Measurements from ENCODE around the gene SSTR3.

Gene SSTR3

GRCh38 chr22:37214731-37215030, 2.4 kb upstream of the SSTR3 start:
- H3K4me1 ChIP-seq, result no peaks in the 10 kb centered on the region
- no peak overlapping the region for H3K27ac ChIP-seq
- no peaks in the 10 kb centered on the region for H3K27me3 ChIP-seq (ENCODE audit: control insufficient read depth, insufficient read depth, low read length)
- TF ChIP-seq CTCF (IDR thresholded peaks at IDR 0.05), result no peak
- H3K9ac ChIP-seq, result no peak overlapping the region
- H3K36me3 ChIP-seq (ENCODE audit: control insufficient read depth, insufficient read depth, low read length), result no peaks in the 10 kb centered on the region
- H2AFZ ChIP-seq, result no peak overlapping the region
- H3K4me2 ChIP-seq (ENCODE audit: low read length), result no peak overlapping the region
- H3K4me3 ChIP-seq (ENCODE audit: low read depth, low read length), result no peak overlapping the region
- H3K79me2 ChIP-seq, result no peaks in the 10 kb centered on the region
- no peaks in the 10 kb centered on the region for H3K9me3 ChIP-seq (ENCODE audit: control insufficient read depth, low read length)

DNA sequence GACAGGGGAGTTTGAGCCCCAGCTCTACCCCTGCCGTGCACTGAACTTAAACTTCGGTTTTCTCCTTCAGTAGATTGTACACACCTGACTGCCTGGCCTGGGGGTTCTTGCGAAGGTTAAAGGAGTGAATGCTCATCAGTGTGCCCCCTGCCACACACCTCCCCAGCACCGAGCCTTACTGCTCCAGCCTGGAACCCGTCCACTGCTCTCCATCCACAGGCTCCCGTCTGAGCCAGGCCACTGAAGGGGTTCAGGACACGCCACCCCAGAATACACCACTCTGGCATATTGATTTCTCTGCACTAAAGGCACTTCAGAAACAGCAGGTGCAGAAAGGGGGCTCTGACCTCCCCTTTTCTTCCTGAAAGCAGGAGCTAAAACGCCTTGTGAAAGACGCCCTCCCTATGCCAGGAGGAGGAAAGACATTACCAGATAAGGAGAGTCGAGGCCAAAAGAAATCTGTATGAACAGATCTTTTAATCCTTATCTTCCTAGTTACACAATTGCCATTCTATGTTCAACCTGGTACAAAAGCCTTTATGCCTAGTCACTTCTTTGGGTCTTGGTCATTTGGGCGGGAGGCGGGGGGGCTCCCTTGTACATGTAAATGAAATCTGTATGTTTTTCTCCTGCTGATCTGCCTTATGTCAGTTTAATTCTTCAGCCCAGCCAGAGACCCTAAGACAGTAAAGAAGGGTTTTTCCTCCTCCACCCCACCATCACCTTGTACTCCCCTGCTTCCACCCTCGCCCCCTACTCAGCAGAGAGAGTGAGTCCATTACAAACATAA, 1.9 kb upstream of the SSTR3 start:
- Histone ChIP-seq H3K4me3 (ENCODE audit: low read depth, low read length) (no peak overlapping the region), H3K36me3 (ENCODE audit: control insufficient read depth, insufficient read depth, low read length) (no peaks in the 10 kb centered on the region), H2AFZ (no peak overlapping the region), H3K79me2 (no peaks in the 10 kb centered on the region), H3K4me2 (ENCODE audit: low read length) (no peak overlapping the region), H3K9ac (no peak overlapping the region), H3K27me3 (ENCODE audit: control insufficient read depth, insufficient read depth, low read length) (no peaks in the 10 kb centered on the region), H3K4me1 (no peaks in the 10 kb centered on the region), H3K27ac (no peak overlapping the region), H3K9me3 (ENCODE audit: control insufficient read depth, low read length) (no peaks in the 10 kb centered on the region)
- no peak for TF ChIP-seq CTCF (IDR thresholded peaks at IDR 0.05)

DNA sequence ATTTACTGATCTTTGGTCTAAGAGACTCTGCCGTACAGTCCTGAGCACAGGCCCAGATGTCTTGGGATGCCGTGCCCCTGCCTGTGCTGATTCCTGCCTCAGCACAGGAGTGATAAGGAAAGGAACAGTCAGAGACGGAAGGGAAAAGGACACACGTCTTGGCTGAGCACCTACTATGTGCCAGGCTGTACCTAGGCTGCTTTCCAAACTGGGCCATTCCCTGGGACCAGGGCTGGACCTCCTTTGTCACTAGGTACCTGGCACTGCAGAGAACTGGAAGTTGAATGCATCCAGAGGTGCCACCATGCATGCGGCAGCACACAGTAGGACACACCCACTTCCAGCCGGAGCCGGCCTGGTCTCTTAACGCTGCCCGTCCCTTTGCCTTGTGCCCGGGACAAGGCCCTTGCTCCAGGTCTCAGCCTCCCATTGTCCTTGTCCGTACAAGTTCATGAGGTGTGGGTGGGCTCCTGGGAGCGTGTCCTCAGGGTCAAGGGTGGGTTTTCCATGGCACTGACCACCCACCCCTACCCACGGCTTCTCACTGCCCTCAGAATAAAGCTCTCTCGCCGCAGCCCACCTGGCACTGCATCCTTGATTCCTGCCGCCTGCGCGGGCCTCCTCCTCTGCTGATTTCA, 1.1 kb upstream of the SSTR3 start:
- Histone ChIP-seq H3K4me1 (no peaks in the 10 kb centered on the region), H3K27me3 (ENCODE audit: control insufficient read depth, insufficient read depth, low read length) (no peaks in the 10 kb centered on the region), H3K9ac (no peak overlapping the region), H2AFZ (no peak overlapping the region), H3K27ac (no peak overlapping the region), H3K79me2 (no peaks in the 10 kb centered on the region), H3K4me2 (ENCODE audit: low read length) (no peak overlapping the region), H3K36me3 (ENCODE audit: control insufficient read depth, insufficient read depth, low read length) (no peaks in the 10 kb centered on the region), H3K4me3 (ENCODE audit: low read depth, low read length) (no peak overlapping the region), H3K9me3 (ENCODE audit: control insufficient read depth, low read length) (no peaks in the 10 kb centered on the region)
- no peak for TF ChIP-seq CTCF (IDR thresholded peaks at IDR 0.05)

GRCh38 chr22:37211866-37212173, 457 bp downstream of the SSTR3 start:
- Histone ChIP-seq H3K4me1 (no peaks in the 10 kb centered on the region), H3K27me3 (ENCODE audit: control insufficient read depth, insufficient read depth, low read length) (no peaks in the 10 kb centered on the region), H3K36me3 (ENCODE audit: control insufficient read depth, insufficient read depth, low read length) (no peaks in the 10 kb centered on the region), H3K4me3 (ENCODE audit: low read depth, low read length) (no peak overlapping the region), H3K79me2 (no peaks in the 10 kb centered on the region), H3K9ac (no peak overlapping the region), H3K9me3 (ENCODE audit: control insufficient read depth, low read length) (no peaks in the 10 kb centered on the region), H3K27ac (no peak overlapping the region), H2AFZ (no peak overlapping the region), H3K4me2 (ENCODE audit: low read length) (no peak overlapping the region)
- no peak for TF ChIP-seq CTCF (IDR thresholded peaks at IDR 0.05)
